ENCODE results near the gene PHF21B. TPM values are rescaled to one million over a fixed set of nuclear protein-coding genes. Genes with fewer than 3 reads are reported as not detected.

PHF21B gene
- total RNA-seq, 1 donor from 2014 or later: 19.0 TPM

DNA sequence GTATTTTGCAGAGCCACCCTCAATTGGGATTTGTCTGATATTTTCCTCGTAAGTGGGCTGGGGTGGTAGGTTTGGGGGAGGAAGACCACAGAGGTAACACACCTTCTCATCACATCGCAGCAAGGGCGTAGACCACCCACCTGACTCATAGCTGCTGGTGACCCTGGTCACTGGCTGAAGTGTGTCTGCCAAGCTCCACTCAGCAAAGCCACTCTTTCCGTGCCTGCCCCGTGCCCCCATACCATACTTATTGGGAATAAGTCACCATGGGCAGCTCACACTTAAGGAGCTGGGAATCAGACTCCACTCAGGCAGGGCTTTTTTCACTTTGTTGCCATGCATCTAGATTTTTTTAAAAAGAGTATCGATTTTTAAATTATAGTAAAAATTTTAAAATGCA, 111.6 kb downstream of the PHF21B start:
- peak; percentile 16 for DNase-seq (ENCODE audit: extremely low spot score, unreplicated experiment)
- Mint-ChIP-seq H3K4me3 (no peak overlapping the region), H3K4me1 (ENCODE audit: unreplicated experiment) (no peaks in the 10 kb centered on the region), H3K27ac (no peak overlapping the region), H3K36me3 (peaks cover 17% of the 10 kb centered on the region), H3K27me3 (no peaks in the 10 kb centered on the region), H3K9me3 (no peaks in the 10 kb centered on the region)
- TF ChIP-seq, protein P1, sequence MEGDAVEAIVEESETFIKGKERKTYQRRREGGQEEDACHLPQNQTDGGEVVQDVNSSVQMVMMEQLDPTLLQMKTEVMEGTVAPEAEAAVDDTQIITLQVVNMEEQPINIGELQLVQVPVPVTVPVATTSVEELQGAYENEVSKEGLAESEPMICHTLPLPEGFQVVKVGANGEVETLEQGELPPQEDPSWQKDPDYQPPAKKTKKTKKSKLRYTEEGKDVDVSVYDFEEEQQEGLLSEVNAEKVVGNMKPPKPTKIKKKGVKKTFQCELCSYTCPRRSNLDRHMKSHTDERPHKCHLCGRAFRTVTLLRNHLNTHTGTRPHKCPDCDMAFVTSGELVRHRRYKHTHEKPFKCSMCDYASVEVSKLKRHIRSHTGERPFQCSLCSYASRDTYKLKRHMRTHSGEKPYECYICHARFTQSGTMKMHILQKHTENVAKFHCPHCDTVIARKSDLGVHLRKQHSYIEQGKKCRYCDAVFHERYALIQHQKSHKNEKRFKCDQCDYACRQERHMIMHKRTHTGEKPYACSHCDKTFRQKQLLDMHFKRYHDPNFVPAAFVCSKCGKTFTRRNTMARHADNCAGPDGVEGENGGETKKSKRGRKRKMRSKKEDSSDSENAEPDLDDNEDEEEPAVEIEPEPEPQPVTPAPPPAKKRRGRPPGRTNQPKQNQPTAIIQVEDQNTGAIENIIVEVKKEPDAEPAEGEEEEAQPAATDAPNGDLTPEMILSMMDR (conservative IDR thresholded peaks at IDR 0.05): no peak

DNA sequence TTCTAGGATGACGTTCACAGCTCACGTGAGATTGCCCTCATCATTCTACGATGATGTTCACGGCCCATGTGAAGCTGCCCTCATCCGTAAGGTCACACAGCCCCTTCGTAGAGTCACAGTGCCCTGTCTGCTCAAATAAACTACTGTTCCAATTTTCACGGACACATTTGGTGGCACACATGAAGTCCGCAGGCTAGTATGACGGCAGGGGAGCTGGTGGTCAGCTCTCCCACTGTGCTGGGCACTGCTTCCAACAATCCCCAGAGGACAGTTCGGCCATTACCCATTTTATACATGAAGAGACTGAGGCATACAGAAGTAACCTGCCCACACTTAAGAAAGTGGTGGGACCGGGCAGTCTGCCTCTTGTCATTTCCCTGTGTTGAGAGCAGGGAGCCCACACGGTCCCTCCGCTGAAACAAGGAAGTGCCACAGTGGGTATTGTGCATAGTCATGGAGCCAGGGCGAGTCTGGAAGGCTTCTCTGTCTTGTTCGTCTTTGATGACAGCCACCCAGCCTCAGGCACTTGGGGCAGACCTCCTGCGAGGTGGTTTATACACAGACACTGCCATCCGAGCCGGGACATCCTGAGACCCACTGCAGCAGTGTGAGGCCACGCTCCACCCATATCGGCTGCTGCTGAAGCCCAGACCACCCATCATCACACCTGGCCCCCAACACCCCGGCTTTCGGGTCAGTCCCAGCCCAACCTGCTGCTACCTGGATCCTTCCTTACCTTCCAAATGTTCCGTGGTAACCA, 114.3 kb downstream of the PHF21B start:
- H3K36me3 Mint-ChIP-seq: peaks cover under 1% of the 10 kb centered on the region
- no peak for DNase-seq (ENCODE audit: extremely low spot score, unreplicated experiment)
- H3K4me1 Mint-ChIP-seq (ENCODE audit: unreplicated experiment): no peaks in the 10 kb centered on the region
- no peaks in the 10 kb centered on the region for H3K27me3 Mint-ChIP-seq
- TF ChIP-seq, protein P1 (conservative IDR thresholded peaks at IDR 0.05): no peak
- no peak overlapping the region for H3K27ac Mint-ChIP-seq
- H3K4me3 Mint-ChIP-seq: no peak overlapping the region
- H3K9me3 Mint-ChIP-seq: no peaks in the 10 kb centered on the region

DNA sequence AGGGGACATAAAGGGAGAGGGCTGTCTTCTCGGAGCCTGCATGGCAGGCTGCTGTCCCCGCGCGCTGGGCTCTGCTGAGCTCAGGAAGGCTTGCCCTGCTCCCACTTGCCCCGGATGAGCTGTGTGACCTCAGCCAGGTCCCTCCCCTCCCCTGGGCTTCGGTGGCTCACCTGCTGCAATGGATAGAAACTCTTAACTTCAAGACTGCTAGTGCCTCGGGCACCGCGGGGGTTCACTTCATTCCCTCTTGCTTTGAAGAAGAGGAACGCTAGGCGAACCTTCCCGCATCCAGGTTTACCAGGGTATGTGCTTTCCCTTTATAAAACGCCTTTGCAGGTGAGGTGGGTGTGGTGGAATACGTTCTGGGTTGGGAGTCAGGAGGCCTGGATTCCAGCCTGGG, 115.0 kb downstream of the PHF21B start:
- no peaks in the 10 kb centered on the region for H3K4me1 Mint-ChIP-seq (ENCODE audit: unreplicated experiment)
- H3K27me3 Mint-ChIP-seq: no peaks in the 10 kb centered on the region
- no peak for DNase-seq (ENCODE audit: extremely low spot score, unreplicated experiment)
- H3K27ac Mint-ChIP-seq: no peak overlapping the region
- no peak overlapping the region for H3K4me3 Mint-ChIP-seq
- H3K9me3 Mint-ChIP-seq: no peaks in the 10 kb centered on the region
- H3K36me3 Mint-ChIP-seq: no peaks in the 10 kb centered on the region
- TF ChIP-seq, protein P1 (conservative IDR thresholded peaks at IDR 0.05): no peak

DNA sequence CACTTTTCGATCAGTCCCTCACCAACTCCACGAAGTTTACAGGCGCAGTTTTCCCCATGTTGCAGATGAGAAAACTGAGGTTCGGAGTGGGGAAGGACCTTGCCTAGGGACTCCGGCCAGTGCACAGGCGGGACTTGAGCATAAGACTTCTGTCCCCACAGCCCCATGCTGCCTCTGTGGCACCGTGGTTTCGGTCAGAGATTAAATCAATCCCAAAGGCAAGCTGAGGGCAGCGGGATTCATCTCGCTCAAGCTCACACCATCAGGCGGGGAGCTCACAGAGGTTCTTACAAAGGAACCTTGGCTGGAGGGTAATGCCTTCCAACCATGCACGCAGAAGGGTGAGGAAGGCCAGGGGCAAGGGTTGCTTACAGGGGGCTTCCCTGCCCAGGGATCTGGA, 115.5 kb downstream of the PHF21B start:
- Mint-ChIP-seq H3K9me3 (no peaks in the 10 kb centered on the region), H3K4me1 (ENCODE audit: unreplicated experiment) (no peaks in the 10 kb centered on the region), H3K27ac (no peak overlapping the region), H3K36me3 (no peaks in the 10 kb centered on the region), H3K27me3 (no peaks in the 10 kb centered on the region), H3K4me3 (no peak overlapping the region)
- TF ChIP-seq, protein P1 (conservative IDR thresholded peaks at IDR 0.05): no peak
- DNase-seq (ENCODE audit: extremely low spot score, unreplicated experiment): no peak

DNA sequence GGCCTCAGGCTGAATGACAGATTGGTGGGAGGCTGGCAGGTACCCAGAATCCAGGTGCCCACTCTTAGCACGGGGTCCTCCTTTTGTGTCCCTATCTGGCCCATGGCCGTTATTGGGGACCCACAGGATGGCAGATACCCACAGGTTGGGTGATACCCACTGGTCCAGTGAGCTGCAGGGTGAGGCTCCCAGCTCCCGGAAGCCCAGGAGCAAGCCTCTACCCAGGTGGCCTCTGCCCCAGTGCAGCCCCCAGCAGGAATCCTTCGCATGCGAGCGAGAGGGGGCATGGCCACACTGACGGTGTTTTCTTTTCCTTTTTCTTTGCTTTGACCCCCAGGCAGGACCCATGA, 116.1 kb downstream of the PHF21B start:
- TF ChIP-seq, protein P1 (conservative IDR thresholded peaks at IDR 0.05): no peak
- no peaks in the 10 kb centered on the region for H3K4me1 Mint-ChIP-seq (ENCODE audit: unreplicated experiment)
- no peaks in the 10 kb centered on the region for H3K9me3 Mint-ChIP-seq
- H3K27me3 Mint-ChIP-seq: no peaks in the 10 kb centered on the region
- no peak overlapping the region for H3K4me3 Mint-ChIP-seq
- no peaks in the 10 kb centered on the region for H3K36me3 Mint-ChIP-seq
- no peak for DNase-seq (ENCODE audit: extremely low spot score, unreplicated experiment)
- H3K27ac Mint-ChIP-seq: no peak overlapping the region
